ENCODE measurements around the gene ELMOD2.

The ELMOD2 gene

DNA sequence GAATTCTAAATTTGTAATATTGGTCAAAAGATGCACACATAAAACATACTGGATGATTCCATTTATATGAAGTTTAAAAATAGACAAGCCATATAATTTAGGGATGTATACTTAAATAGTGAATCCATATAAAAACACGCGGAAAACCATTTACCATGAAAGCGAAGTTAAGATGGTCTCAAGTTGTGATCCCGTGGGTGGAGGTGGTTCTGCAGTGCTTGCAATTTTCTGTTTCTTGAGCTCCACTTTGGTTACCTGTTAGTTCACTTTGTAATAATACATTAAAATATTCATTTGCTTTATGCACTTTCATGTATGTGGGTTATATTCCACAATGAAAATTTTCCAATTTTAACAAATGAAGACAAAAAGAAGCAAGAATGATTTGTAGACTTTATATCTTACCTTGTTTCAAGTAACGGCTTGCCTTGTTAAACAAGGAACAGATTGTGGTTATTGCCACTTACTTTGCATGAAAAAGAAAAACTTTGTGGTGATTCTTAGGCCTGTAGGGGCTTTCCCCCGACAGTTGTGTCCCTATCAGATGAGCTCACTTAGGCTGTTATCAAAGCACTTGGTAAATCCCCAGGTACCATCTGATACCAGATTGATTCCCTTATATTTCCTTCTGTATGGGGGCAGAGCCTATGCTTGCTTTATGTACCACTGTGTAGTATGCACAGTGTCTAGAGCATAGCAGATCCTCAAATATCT is 32.6 kb downstream of the ELMOD2 start:
- POLR2A ChIA-PET: no interaction called here
- peak; percentile 56 for DNase-seq (ENCODE audit: extremely low spot score)
- TF ChIP-seq, protein P1, sequence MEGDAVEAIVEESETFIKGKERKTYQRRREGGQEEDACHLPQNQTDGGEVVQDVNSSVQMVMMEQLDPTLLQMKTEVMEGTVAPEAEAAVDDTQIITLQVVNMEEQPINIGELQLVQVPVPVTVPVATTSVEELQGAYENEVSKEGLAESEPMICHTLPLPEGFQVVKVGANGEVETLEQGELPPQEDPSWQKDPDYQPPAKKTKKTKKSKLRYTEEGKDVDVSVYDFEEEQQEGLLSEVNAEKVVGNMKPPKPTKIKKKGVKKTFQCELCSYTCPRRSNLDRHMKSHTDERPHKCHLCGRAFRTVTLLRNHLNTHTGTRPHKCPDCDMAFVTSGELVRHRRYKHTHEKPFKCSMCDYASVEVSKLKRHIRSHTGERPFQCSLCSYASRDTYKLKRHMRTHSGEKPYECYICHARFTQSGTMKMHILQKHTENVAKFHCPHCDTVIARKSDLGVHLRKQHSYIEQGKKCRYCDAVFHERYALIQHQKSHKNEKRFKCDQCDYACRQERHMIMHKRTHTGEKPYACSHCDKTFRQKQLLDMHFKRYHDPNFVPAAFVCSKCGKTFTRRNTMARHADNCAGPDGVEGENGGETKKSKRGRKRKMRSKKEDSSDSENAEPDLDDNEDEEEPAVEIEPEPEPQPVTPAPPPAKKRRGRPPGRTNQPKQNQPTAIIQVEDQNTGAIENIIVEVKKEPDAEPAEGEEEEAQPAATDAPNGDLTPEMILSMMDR (IDR thresholded peaks at IDR 0.05; ENCODE audit: control extremely low read depth, extremely low read depth, low read depth, missing control alignments): no peak
- CTCF ChIA-PET: interaction anchor here (0.7 to 1.3 kb wide), 2 partner anchors 9 to 32 kb away, joined by 3 read pairs; partner anchors contain the start of gene ELMOD2

- ChIA-PET CTCF (no interaction called here), POLR2A (no interaction called here)
- no peak for DNase-seq (ENCODE audit: extremely low spot score)
- TF ChIP-seq, protein P1 (IDR thresholded peaks at IDR 0.05; ENCODE audit: control extremely low read depth, extremely low read depth, low read depth, missing control alignments): no peak
Measured at GRCh38 chr4:140557831-140558435, 34.0 kb downstream of the ELMOD2 start.

DNA sequence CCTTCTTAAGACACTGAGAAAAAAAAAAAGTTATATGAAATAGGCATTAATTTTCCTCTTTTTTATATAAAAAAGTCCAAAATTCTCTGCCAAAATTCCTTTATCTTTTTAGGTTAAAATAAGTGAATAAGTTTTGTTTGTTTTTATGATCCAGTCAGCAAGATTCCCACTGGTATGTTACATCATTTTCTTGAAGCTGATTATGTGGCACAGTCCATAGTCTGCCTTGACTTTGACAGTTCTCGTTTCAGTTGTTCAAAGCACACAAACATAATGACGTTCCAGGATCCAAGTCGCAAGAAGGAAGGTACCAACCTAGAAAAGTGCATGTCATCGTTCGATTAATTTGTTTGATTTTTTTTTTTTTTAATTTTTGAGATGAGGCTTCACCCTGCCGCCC is 35.7 kb downstream of the ELMOD2 start:
- TF ChIP-seq, protein P1 (IDR thresholded peaks at IDR 0.05; ENCODE audit: control extremely low read depth, extremely low read depth, low read depth, missing control alignments): no peak
- DNase-seq (ENCODE audit: extremely low spot score): no peak
- CTCF ChIA-PET: interaction anchor here (1.1 kb wide), 1 partner anchor 22 kb away, joined by 3 read pairs; no protein-coding TSS in a partner anchor
- POLR2A ChIA-PET: no interaction called here

DNA sequence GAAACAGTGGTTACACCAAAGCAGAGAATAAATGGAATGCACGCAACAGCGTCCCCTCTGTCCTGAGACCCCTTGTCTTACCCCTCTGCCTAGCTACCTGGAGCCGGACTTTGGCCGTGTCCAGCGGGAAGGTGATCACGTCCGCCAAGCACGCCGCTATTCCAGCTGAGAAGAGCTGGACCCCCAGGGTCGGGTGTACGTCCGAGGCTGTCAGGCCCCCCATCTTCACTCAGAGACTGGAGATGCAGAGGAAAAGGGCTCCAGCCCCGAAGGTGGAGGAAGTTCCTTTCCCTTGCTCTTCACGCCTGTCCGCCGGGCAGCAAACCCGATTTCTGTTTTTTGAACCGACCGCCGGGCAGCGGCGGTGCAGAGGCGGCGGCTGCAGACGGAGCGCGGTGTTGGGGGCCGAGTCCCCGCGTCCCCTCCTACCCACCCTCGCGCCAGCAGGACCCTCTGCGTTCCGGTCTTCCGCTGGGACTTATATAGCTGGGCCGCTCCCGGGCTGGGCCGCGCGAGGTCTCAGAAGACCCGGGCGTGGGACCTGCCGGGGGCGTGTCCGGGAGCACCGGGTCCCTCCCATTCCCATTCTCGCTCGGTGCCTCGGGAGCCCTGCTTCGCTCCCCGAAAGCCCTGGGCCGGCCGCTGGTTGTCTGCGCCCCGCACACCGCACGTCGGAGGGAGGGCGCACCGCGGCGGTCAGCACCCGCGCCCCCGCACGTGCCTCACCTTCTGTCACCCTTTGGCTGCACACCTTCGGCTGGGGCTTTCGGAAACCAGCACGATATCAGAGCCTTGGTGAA is 44.7 kb downstream of the ELMOD2 start, which contains the start of gene UCP1:
Gene UCP1, minus strand, starts transcription at position 455 of the 800 bp plus-strand sequence. Its CDS starts 232 bp downstream, at position 223.
- ChIA-PET CTCF (interaction anchor here (1.0 to 1.4 kb wide), 2 partner anchors 16 to 208 kb away, joined by 3 to 4 read pairs; no protein-coding TSS in a partner anchor), POLR2A (no interaction called here)
- TF ChIP-seq, protein P1 (IDR thresholded peaks at IDR 0.05; ENCODE audit: control extremely low read depth, extremely low read depth, low read depth, missing control alignments): no peak
- no peak for DNase-seq (ENCODE audit: extremely low spot score)

DNA sequence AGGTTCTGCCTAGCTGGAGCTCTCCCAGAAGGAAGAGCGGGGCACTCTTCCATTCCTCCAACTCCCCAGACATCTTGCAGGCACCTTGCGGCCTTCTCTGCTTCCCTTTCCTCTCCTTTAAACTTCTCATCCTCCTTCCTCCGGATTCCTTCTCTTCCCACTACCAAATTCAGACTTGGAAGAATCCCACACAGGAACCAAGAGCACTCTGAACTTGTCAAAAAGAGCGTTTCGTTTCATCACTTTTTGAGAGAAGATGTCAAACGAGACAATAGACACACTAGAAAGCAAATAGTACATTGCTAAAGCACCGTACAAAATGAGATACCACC is 45.3 kb downstream of the ELMOD2 start:
- ChIA-PET CTCF (interaction anchor here (1.0 kb wide), 1 partner anchor 16 kb away, joined by 3 read pairs; no protein-coding TSS in a partner anchor), POLR2A (no interaction called here)
- TF ChIP-seq, protein P1 (IDR thresholded peaks at IDR 0.05; ENCODE audit: control extremely low read depth, extremely low read depth, low read depth, missing control alignments): no peak
- no peak for DNase-seq (ENCODE audit: extremely low spot score)

GRCh38 chr4:140571620-140572019 is 47.7 kb downstream of the ELMOD2 start:
- POLR2A ChIA-PET: no interaction called here
- CTCF ChIA-PET: no interaction called here
- DNase-seq (ENCODE audit: extremely low spot score): no peak
- TF ChIP-seq, protein P1 (IDR thresholded peaks at IDR 0.05; ENCODE audit: control extremely low read depth, extremely low read depth, low read depth, missing control alignments): no peak

Data from GM10248 (cell line).